ENCODE measurements around the gene FLACC1.
"Not testable (repeated sequence)": the region's sequence is repeated elsewhere in the genome, so short reads cannot be mapped to it uniquely, and the experiment has no call there.

FLACC1 gene

DNA sequence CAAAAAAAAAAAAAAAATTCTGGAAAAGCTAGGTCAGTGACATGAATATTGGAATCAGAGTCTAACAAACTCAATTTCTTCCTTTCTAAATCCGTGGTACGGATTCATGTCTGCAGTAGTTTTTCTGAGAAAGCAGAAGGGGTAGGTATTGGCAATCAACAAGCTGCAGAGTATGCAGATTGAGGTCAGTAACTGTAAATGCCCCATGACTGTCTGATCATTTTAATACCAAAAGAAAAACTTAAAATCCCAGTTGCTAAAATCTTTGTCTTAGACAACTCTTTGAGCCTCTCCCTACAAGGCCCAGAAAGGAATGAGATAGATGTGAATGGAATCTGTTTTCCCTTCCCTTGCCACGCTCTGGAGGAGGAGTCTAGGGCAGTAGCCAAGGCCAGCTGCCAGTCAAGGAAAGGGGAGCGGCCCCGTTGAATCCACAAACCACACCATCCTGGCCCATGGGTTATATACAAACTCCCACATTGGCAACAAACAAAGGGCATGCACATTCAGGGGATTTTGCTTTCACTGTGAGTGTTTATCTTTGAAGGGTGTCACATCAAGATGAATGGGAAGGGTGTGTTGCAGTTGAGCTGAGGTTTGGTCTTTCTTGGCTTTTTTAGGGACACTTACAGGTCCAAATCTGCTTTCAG, 102.9 kb downstream of the FLACC1 start:
- DNase-seq (ENCODE audit: low spot score): no peak

GRCh38 chr2:201250741-201251140, 106.4 kb downstream of the FLACC1 start:
- DNase-seq (ENCODE audit: low spot score): no peak

GRCh38 chr2:201249889-201250288, 107.3 kb downstream of the FLACC1 start:
- DNase-seq (ENCODE audit: low spot score): no peak

- no peak for DNase-seq (ENCODE audit: low spot score)
These were observed 108.8 kb downstream of the FLACC1 start for GRCh38 chr2:201248288-201248844.

- no peak for DNase-seq (ENCODE audit: low spot score)
These were observed 110.9 kb downstream of the FLACC1 start for GRCh38 chr2:201246280-201246679.

DNA sequence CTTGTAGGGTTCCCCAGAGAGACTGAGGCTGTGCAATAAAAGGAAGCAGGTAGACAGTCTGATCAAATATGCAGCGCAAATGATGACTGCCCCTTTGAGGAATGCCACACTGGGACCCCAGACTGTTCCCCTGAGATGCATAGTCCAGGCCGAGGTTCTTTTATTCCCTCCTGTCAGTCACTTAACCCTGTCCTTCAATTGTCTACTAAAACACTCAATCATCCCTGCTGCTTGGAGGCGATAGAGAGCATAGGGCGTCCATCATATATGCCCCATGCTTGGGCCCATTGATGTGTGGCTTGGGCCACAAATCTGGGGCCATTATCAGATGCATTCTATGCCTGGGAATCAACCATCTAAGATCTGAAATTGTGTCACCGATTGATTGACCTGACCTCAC, 112.3 kb downstream of the FLACC1 start:
- no peak for DNase-seq (ENCODE audit: low spot score)

DNA sequence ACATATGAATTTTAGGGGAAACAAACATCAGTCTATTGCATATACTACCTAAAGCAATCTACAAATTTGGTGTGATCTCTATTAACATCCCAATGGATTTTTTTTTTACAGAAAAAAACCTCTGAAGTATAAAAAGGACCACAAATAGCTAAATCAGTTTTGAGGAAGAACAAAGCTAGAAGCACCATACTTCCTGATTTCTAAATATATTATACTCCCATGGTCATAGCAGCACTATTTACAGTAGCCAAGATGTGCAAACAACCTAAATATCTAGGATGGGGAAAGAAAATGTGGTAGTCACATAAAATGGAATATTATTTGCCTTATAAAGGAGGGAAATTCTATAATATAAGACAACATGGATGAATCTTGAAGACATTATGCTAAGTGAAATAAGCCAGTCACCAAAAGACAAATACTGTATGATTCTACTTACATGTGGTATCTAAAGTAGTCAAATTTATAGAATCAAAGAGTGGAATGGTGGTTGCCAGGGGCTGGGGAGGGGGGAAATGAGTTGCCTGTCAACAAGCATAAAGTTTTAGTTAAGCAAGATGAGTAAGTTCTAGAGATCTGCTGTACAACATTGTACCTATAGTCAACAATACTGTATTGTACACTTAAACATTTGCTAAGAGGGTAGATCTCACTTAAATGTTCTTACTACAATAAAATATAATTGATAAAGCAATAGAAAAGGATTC, 114.4 kb downstream of the FLACC1 start:
- no peak for DNase-seq (ENCODE audit: low spot score)

GRCh38 chr2:201239167-201239935, 117.8 kb downstream of the FLACC1 start:
- DNase-seq (ENCODE audit: low spot score): not testable (repeated sequence)

Data from COLO829 (cell line).